ENCODE data around the gene PDHB. TPM values are rescaled to one million over a fixed set of nuclear protein-coding genes. Genes with fewer than 3 reads are reported as not detected.

PDHB gene
- total and polyA plus RNA-seq, 3 donors from 2014 or later = 94.0 to 126 (median 98.0) TPM

DNA sequence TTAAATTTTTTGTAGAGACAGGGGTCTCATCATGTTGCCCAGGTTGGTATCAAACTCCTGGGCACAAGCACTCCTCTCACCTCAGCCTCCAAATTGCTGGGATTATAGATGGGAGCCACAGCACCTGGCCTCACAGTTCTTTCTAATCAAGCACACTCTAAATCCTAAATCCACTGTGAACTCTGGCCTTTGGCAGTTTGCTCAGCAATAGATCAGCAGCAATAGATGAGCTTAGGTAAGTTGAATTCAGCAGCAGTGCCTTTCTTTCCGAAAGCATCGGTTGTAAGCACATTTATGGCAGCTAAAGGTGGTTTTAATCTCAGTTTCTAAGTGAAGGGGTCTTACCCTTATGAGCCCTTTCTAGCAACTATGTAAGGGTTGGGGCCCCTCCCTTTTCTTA lies 16.6 kb downstream of the PDHB start:
- Histone ChIP-seq H3K36me3 (ENCODE audit: low read depth, missing control alignments) (no peaks in the 10 kb centered on the region), H3K27me3 (no peaks in the 10 kb centered on the region), H3K9me3 (no peaks in the 10 kb centered on the region), H3K4me1 (peaks cover 9% of the 10 kb centered on the region), H3K27ac (no peak overlapping the region), H3K4me3 (no peak overlapping the region)
- TF ChIP-seq, protein P1, sequence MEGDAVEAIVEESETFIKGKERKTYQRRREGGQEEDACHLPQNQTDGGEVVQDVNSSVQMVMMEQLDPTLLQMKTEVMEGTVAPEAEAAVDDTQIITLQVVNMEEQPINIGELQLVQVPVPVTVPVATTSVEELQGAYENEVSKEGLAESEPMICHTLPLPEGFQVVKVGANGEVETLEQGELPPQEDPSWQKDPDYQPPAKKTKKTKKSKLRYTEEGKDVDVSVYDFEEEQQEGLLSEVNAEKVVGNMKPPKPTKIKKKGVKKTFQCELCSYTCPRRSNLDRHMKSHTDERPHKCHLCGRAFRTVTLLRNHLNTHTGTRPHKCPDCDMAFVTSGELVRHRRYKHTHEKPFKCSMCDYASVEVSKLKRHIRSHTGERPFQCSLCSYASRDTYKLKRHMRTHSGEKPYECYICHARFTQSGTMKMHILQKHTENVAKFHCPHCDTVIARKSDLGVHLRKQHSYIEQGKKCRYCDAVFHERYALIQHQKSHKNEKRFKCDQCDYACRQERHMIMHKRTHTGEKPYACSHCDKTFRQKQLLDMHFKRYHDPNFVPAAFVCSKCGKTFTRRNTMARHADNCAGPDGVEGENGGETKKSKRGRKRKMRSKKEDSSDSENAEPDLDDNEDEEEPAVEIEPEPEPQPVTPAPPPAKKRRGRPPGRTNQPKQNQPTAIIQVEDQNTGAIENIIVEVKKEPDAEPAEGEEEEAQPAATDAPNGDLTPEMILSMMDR (IDR thresholded peaks at IDR 0.05) = no peak
- TF ChIP-seq POLR2A (IDR thresholded peaks at IDR 0.05) = no peak
- 82 to 96% methylated on average over 2 of the region's 2 CpGs for WGBS, 2 donors
- no peak for DNase-seq
- intact Hi-C loops (cut with DNase I; ENCODE audit: low total_unique reads) = loop anchor here (10.0 kb wide), 1 partner anchor 92 kb away; no protein-coding TSS in a partner anchor

DNA sequence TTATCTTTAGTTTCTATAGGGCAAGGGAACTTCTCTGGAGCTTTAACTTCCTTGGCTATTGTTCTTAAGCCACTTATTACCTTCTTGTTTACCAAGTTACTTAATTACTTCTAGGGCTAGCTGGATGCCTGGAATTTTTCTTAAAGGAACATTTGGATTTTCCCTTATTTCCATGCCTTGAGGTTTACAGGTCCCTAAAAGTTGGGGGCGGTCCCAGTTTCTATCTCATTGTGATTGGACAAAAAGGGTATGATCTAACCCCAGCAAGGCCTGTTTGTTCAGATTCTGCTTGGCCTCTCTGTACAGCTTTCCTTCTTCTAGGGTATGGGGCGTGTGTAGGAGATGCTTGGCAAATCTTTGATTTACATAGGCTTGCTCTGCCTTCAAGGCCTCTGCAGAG lies 17.4 kb downstream of the PDHB start:
- H3K27me3 ChIP-seq = no peaks in the 10 kb centered on the region
- peaks cover 9% of the 10 kb centered on the region for H3K4me1 ChIP-seq
- intact Hi-C loops (cut with DNase I; ENCODE audit: low total_unique reads) = loop anchor here (10.0 kb wide), 1 partner anchor 91 kb away; no protein-coding TSS in a partner anchor
- no peaks in the 10 kb centered on the region for H3K36me3 ChIP-seq (ENCODE audit: low read depth, missing control alignments)
- no peak overlapping the region for H3K27ac ChIP-seq
- TF ChIP-seq POLR2A (IDR thresholded peaks at IDR 0.05) = no peak
- TF ChIP-seq, protein P1 (IDR thresholded peaks at IDR 0.05) = no peak
- no peaks in the 10 kb centered on the region for H3K9me3 ChIP-seq
- H3K4me3 ChIP-seq = no peak overlapping the region
- no peak for DNase-seq
- 93 to 100% methylated on average over 2 of the region's 2 CpGs for WGBS, 2 donors

DNA sequence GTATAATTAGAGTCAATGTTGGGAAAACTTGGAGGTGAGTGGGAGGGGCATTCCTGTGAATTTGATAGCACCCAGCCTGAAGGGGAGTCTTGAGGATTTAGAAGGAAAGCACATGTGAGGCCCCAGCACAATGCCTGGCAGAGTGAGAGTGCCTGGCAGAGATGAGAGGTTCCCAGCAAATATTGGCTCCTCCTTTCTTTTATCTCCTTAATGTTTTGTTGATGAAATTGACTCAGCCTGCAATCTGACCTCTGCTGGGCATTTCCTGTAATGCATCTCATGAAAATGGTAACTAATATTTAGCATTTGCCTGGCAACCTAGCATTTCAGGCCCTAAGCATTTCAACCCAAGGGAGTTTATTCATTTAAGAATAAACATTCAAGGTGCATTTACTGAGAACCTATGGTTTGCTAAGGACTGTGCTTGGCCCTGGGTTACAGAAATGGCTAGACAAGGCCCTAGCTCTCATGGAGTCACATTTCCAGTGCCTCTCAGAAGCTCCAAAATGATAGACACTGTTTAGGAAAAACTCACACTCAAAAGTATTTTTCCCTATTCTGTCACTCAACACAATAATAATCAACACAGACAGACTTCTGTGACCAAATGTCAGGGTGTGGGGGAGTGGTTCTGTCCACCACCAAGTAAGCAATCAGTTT lies 19.0 kb downstream of the PDHB start:
- Histone ChIP-seq H3K4me1 (peaks cover 9% of the 10 kb centered on the region), H3K9me3 (no peaks in the 10 kb centered on the region), H3K36me3 (ENCODE audit: low read depth, missing control alignments) (no peaks in the 10 kb centered on the region), H3K4me3 (no peak overlapping the region), H3K27me3 (no peaks in the 10 kb centered on the region), H3K27ac (no peak overlapping the region)
- TF ChIP-seq, protein P1 (IDR thresholded peaks at IDR 0.05) = peak; percentile 81 to 84 (median 82)
- no peak for TF ChIP-seq POLR2A (IDR thresholded peaks at IDR 0.05)
- intact Hi-C loops (cut with DNase I; ENCODE audit: low total_unique reads) = loop anchor here (10.0 kb wide), 1 partner anchor 90 kb away; no protein-coding TSS in a partner anchor
- DNase-seq = peak; percentile 70

DNA sequence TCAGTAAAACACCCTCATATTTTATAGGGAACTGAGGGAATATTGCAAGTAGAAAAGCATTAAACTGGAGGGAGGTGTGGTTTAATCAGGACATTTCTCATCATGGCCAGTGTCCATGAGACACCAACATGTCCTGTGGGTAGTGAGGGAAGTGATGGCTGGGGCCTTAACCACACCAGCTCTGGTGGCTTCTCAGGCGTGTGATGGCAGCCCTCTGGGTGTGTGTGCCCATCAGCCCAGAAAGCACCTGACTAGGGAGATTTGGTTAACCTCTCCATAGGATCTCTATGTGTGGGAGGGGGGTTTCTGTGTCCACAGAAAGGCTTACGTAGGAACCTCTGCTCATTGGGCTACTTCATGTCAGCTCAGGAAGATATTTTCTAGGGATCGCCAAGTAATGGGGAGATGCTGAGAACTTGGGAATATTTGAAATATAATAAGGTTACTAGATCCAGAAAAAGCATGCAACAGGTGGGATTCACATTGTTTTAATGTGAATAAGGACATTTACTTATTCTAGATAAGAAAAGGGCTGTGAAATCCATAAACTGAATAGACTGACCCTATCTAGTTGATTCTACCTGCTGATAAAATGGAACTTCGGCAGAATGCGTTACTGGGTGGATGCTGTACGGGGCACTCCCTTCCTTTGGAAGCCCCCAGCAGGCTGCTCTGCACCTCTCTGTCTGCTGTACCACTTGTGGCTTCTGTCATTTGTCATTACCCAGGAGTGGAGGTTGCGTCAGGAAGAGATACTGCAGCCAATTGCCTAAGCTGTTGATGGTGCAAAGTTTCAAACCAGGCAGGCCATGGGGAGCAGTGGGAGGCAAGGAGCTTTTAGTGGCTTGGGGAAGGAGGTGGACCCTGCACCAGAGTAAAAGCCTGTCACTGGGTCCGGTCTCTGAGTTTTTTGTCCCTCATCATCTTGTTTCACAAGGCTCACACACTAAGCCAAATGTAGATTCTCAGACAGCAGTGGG lies 21.5 kb downstream of the PDHB start:
- no peak for TF ChIP-seq POLR2A (IDR thresholded peaks at IDR 0.05)
- TF ChIP-seq, protein P1 (IDR thresholded peaks at IDR 0.05) = no peak
- no peak overlapping the region for H3K4me3 ChIP-seq
- no peaks in the 10 kb centered on the region for H3K36me3 ChIP-seq (ENCODE audit: low read depth, missing control alignments)
- no peak for DNase-seq
- peaks cover 9% of the 10 kb centered on the region for H3K4me1 ChIP-seq
- H3K27ac ChIP-seq = no peak overlapping the region
- no peaks in the 10 kb centered on the region for H3K9me3 ChIP-seq
- WGBS, 2 donors = 84 to 97% methylated on average over 8 of the region's 8 CpGs
- no peaks in the 10 kb centered on the region for H3K27me3 ChIP-seq
- intact Hi-C loops (cut with DNase I; ENCODE audit: low total_unique reads) = loop anchor here (10.0 kb wide), 1 partner anchor 87 kb away; no protein-coding TSS in a partner anchor

Measured in testis (tissue), 3 donors.